ENCODE data around the gene C1orf141. TPM values are rescaled to one million over a fixed set of nuclear protein-coding genes. Genes with fewer than 3 reads are reported as not detected.

C1orf141 gene
- total RNA-seq, 4 donors from 2014 or later = not detected

GRCh38 chr1:67058242-67058641 is 76.5 kb downstream of the C1orf141 start:
- intact Hi-C loops (cut with DNase I) = loop anchor here (5.0 kb wide), 1 partner anchor 89 kb away; no protein-coding TSS in a partner anchor
- TF ChIP-seq POLR2A (IDR thresholded peaks at IDR 0.05) = no peak
- TF ChIP-seq CTCF (IDR thresholded peaks at IDR 0.05) = no peak
- Histone ChIP-seq H3K36me3 (no peaks in the 10 kb centered on the region), H3K9me3 (no peaks in the 10 kb centered on the region), H3K27ac (no peak overlapping the region), H3K4me1 (no peaks in the 10 kb centered on the region), H3K27me3 (no peaks in the 10 kb centered on the region), H3K4me3 (replicated peaks in 1 of 3) (no peak overlapping the region)
- WGBS, 2 donors = 93 to 94% methylated on average over 1 of the region's 1 CpG
- no peak for DNase-seq

- H3K27me3 ChIP-seq = no peaks in the 10 kb centered on the region
- no peaks in the 10 kb centered on the region for H3K9me3 ChIP-seq
- WGBS, 2 donors = 0 to 2% methylated on average over 21 to 55 of the region's 73 CpGs
- TF ChIP-seq POLR2A (IDR thresholded peaks at IDR 0.05) (peak; percentile 2 to 73), CTCF (IDR thresholded peaks at IDR 0.05) (no peak)
- peak; percentile 80 for DNase-seq
- peaks cover 0 to 4% of the 10 kb centered on the region in 2 donors for H3K36me3 ChIP-seq
- H3K4me3 ChIP-seq (replicated peaks in 1 of 3) = peak within 1 kb of the TSS; percentile 67 to 93 (median 83)
- peaks cover 10% of the 10 kb centered on the region in 2 donors for H3K4me1 ChIP-seq
- H3K27ac ChIP-seq = peak within 1 kb of the TSS; percentile 81 to 97 (median 96)
- intact Hi-C loops (cut with DNase I) = no loop called here
These were observed 80.7 kb downstream of the C1orf141 start, which contains the start of gene SLC35D1 for GRCh38 chr1:67053785-67054772. Gene SLC35D1, minus strand, starts transcription at chr1:67054148. Its CDS starts 135 bp downstream, at chr1:67054013.

- Histone ChIP-seq H3K4me1 (peaks cover 10% of the 10 kb centered on the region in 2 donors), H3K27me3 (no peaks in the 10 kb centered on the region), H3K27ac (peak overlapping the region; percentile 81 to 97 (median 96)), H3K4me3 (replicated peaks in 1 of 3) (peak overlapping the region; percentile 67 to 93 (median 83)), H3K9me3 (no peaks in the 10 kb centered on the region), H3K36me3 (peaks cover 0 to 8% of the 10 kb centered on the region in 2 donors)
- WGBS, 2 donors = 1% methylated on average over 18 of the region's 34 CpGs; no CpG with 5 or more reads in 1 of the 2 donors
- TF ChIP-seq CTCF (IDR thresholded peaks at IDR 0.05) (no peak), POLR2A (IDR thresholded peaks at IDR 0.05) (peak; percentile 4 to 68)
- peak; percentile 65 to 69 for DNase-seq
- intact Hi-C loops (cut with DNase I) = no loop called here
These were observed 81.3 kb downstream of the C1orf141 start for GRCh38 chr1:67053535-67053784.

- H3K27me3 ChIP-seq = no peaks in the 10 kb centered on the region
- H3K36me3 ChIP-seq = peaks cover 0 to 11% of the 10 kb centered on the region in 2 donors
- H3K4me1 ChIP-seq = peaks cover 10% of the 10 kb centered on the region in 2 donors
- TF ChIP-seq POLR2A (IDR thresholded peaks at IDR 0.05) (no peak), CTCF (IDR thresholded peaks at IDR 0.05) (no peak)
- H3K27ac ChIP-seq = peak overlapping the region; percentile 81 to 97 (median 96)
- H3K4me3 ChIP-seq (replicated peaks in 1 of 3) = peak overlapping the region; percentile 67 to 93 (median 83)
- H3K9me3 ChIP-seq = no peaks in the 10 kb centered on the region
- intact Hi-C loops (cut with DNase I) = no loop called here
- WGBS, 2 donors = 5 to 6% methylated on average over 23 to 25 of the region's 25 CpGs
- peak; percentile 61 to 65 for DNase-seq
These were observed 81.8 kb downstream of the C1orf141 start for GRCh38 chr1:67052741-67053534.
